SK-N-SH (cell line): ENCODE data around the gene TMEM116. TPM values are rescaled to one million over a fixed set of nuclear protein-coding genes. Genes with fewer than 3 reads are reported as not detected.
"Not testable (repeated sequence)": the region's sequence is repeated elsewhere in the genome, so short reads cannot be mapped to it uniquely, and the experiment has no call there.

Experiments used
- CTCF ChIA-PET: fragments of 300-600, 350-600 bp; formaldehyde crosslinking; extraction: SDS; loops from one replicate; lab custom pipeline; 2021; lab: Yijun Ruan, JAX
- POLR2A ChIA-PET: fragments of 350-600 bp; sonication (Branson Sonifier 250); formaldehyde crosslinking; extraction: SDS; loops from one replicate; lab custom pipeline; 2020; ENCODE audit warnings: antibody characterized with exemption, inconsistent platforms; lab: Yijun Ruan, JAX
- DNase-seq: peaks from one replicate; pipeline ENCODE4 v3.0.0; 2012
- H2AFZ ChIP-seq: fragments of 200-600 bp; sonication (generic); 2 replicates; pipeline ENCODE4 v1.8.1; 2016; ENCODE audit warnings: antibody characterized with exemption, mild to moderate bottlenecking, low read depth
- H3F3A ChIP-seq: fragments of 200-600 bp; sonication (generic); replicated peaks from 2 replicates; pipeline ENCODE3; 2016; ENCODE audit warnings: antibody characterized with exemption, mild to moderate bottlenecking; ENCODE audit not compliant: insufficient read depth
- H3K27ac ChIP-seq, 2 experiments: fragments of 200-500 bp in 1 of 2; fragments of 200-600 bp in 1 of 2; sonication (Bioruptor generic) in 1 of 2; sonication (generic), shearing (Covaris generic) in 1 of 2; 2 replicates each; pipeline versions ENCODE4 v1.5.1 to v1.6.1; 2014 to 2016; ENCODE audit warnings: low read depth in 2 of 2, inconsistent platforms in 1 of 2, low read length in 1 of 2, mild to moderate bottlenecking in 1 of 2, mixed read lengths in 1 of 2
- H3K27me3 ChIP-seq: fragments of 200-600 bp; sonication (generic), shearing (Covaris generic); 2 replicates; pipeline ENCODE4 v1.6.1; 2016; ENCODE audit warnings: mixed run types; ENCODE audit not compliant: insufficient read depth
- H3K36me3 ChIP-seq, 2 experiments: fragments of 200-500 bp in 1 of 2; fragments of 200-600 bp in 1 of 2; sonication (Bioruptor generic) in 1 of 2; sonication (generic) in 1 of 2; replicated peaks in 1 of 2; 2 replicates each; pipeline versions ENCODE3 to v1.5.1; 2014 to 2016; ENCODE audit warnings: low read length in 1 of 2, mild to moderate bottlenecking in 1 of 2; ENCODE audit not compliant: insufficient read depth in 2 of 2, control insufficient read depth in 1 of 2
- H3K4me1 ChIP-seq, 2 experiments: fragments of 200-500 bp in 1 of 2; fragments of 200-600 bp in 1 of 2; sonication (Bioruptor generic) in 1 of 2; sonication (generic), shearing (Covaris generic) in 1 of 2; 2 replicates each; pipeline versions ENCODE4 v1.5.1 to v1.6.1; 2014 to 2016; ENCODE audit warnings: low read depth in 1 of 2, low read length in 1 of 2, mixed run types in 1 of 2; ENCODE audit not compliant: insufficient read depth in 2 of 2, control insufficient read depth in 1 of 2
- H3K4me2 ChIP-seq: fragments of 200-600 bp; sonication (generic), shearing (Covaris generic); 2 replicates; pipeline ENCODE4 v1.6.1; 2017; ENCODE audit warnings: mixed run types
- H3K4me3 ChIP-seq, 2 experiments: fragments of 200-500 bp in 1 of 2; fragments of 200-600 bp in 1 of 2; sonication (Bioruptor generic) in 1 of 2; sonication (generic), shearing (Covaris generic) in 1 of 2; 2 replicates each; pipeline versions ENCODE4 v1.5.1 to v1.8.1; 2014 to 2016; ENCODE audit warnings: low read depth in 2 of 2, inconsistent platforms in 1 of 2, low read length in 1 of 2, mild to moderate bottlenecking in 1 of 2, mixed read lengths in 1 of 2, moderate library complexity in 1 of 2
- H3K79me2 ChIP-seq: fragments of 200-600 bp; sonication (generic); 2 replicates; pipeline ENCODE4 v1.8.1; 2017; ENCODE audit warnings: mild to moderate bottlenecking; ENCODE audit not compliant: insufficient read depth
- H3K9ac ChIP-seq: fragments of 200-600 bp; sonication (generic); 2 replicates; pipeline ENCODE4 v1.6.1; 2017; ENCODE audit warnings: mixed run types
- H3K9me2 ChIP-seq: fragments of 200-600 bp; sonication (generic); 2 replicates; pipeline ENCODE4 v1.6.1; 2017; ENCODE audit warnings: mixed run types
- H3K9me3 ChIP-seq: fragments of 200-600 bp; sonication (generic); 2 replicates; pipeline ENCODE4 v1.6.1; 2017; ENCODE audit warnings: mixed run types, mild to moderate bottlenecking, moderate library complexity
- H4K20me1 ChIP-seq: fragments of 200-600 bp; sonication (generic); 2 replicates; pipeline ENCODE4 v1.6.1; 2017; ENCODE audit warnings: mild to moderate bottlenecking, mixed run types; ENCODE audit not compliant: insufficient read depth
- CTCF ChIP-seq: fragments of 200-600 bp; sonication (generic); IDR thresholded peaks from 2 replicates; pipeline ENCODE4 v1.6.1; 2017; ENCODE audit warnings: antibody characterized with exemption, mild to moderate bottlenecking, moderate library complexity
- ELF1 ChIP-seq: IDR thresholded peaks from 2 replicates; pipeline ENCODE4 v1.4.0; 2012
- EP300 ChIP-seq, 2 experiments: IDR thresholded peaks; 2 replicates each; pipeline versions ENCODE4 v1.4.0 to v1.6.1; 2012; ENCODE audit warnings: borderline replicate concordance in 1 of 2, low read depth in 1 of 2, low read length in 1 of 2
- FOXJ3 ChIP-seq: sonication (generic); formaldehyde crosslinking; IDR thresholded peaks from 2 replicates; pipeline ENCODE4 v1.5.1; 2020; ENCODE audit warnings: mild to moderate bottlenecking, missing genetic modification reagents
- GABPA ChIP-seq: IDR thresholded peaks from 2 replicates; pipeline ENCODE4 v1.4.0; 2012; ENCODE audit warnings: low read depth, mild to moderate bottlenecking
- JUND ChIP-seq: IDR thresholded peaks from 2 replicates; pipeline ENCODE4 v1.4.0; 2012
- RCOR1 ChIP-seq: fragments of 150-350 bp; IDR thresholded peaks from 2 replicates; pipeline ENCODE4 v1.6.1; 2017; ENCODE audit warnings: antibody characterized with exemption, low read length
- SIN3A ChIP-seq: IDR thresholded peaks from 2 replicates; pipeline ENCODE4 v1.6.1; 2012; ENCODE audit warnings: low read depth, mild to moderate bottlenecking, low read length, moderate library complexity, borderline replicate concordance
- YY1 ChIP-seq: IDR thresholded peaks from 2 replicates; pipeline ENCODE4 v1.4.0; 2012; ENCODE audit warnings: low read depth, mild to moderate bottlenecking
- whole genome bisulfite sequencing: methylation state at CpG from one replicate; pipeline ENCODE4 v1.1.6; 2017; ENCODE audit warnings: low lambda C conversion rate; 5-methylcytosine and 5-hydroxymethylcytosine counted together
- polyA plus RNA-seq, 3 experiments: library from polyadenylated mRNA; depleted of rRNA; stranded (reverse); fragments of >200 nt; gene quantifications; 2 replicates each; pipeline ENCODE4 v1.2.3, GENCODE V29; 2012
- TF ChIP-seq, protein P1 (sequence below): IDR thresholded peaks from 2 replicates; pipeline ENCODE4 v1.6.1; 2012; ENCODE audit warnings: mild to moderate bottlenecking, low read depth, low read length, moderate library complexity

Gene TMEM116
- polyA plus RNA-seq, 1 of the 3 experiments (the other 2 are of a cell fraction): 7.9 TPM

DNA sequence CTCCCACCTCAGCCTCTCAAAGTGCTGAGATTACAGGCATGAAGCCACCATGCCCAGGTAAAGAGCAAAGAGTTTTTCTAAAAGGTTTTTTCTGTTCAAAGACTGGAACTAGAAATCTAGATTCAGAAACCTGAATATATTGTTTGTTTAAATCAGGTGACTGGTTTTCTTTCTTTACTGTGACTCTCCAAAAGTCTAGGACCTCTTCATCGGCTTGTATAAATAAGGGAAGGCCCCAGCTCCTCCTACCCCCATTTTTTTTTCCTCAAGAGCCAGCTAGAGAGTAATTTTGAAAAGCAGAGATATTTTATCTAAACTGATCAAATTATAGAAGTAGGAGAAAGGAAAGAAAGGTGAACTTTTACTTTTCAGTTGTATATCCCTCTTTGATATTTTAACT lies 48.0 kb downstream of the TMEM116 start:
- H3K9me2 ChIP-seq: no peaks in the 10 kb centered on the region
- DNase-seq: no peak
- H3K27ac ChIP-seq: no peak overlapping the region
- no peak overlapping the region for H3K9ac ChIP-seq
- no peaks in the 10 kb centered on the region for H3K36me3 ChIP-seq
- no peaks in the 10 kb centered on the region for H3K4me1 ChIP-seq
- no peaks in the 10 kb centered on the region for H3F3A ChIP-seq
- ChIA-PET POLR2A (no interaction called here), CTCF (no interaction called here)
- no peak for TF ChIP-seq JUND
- no peak for TF ChIP-seq EP300 (IDR thresholded peaks at IDR 0.05; ENCODE audit: borderline replicate concordance in 1 of 2, low read depth in 1 of 2, low read length in 1 of 2)
- TF ChIP-seq ELF1: no peak
- TF ChIP-seq YY1: no peak
- TF ChIP-seq SIN3A: no peak
- TF ChIP-seq FOXJ3 (CRISPR knock-in tag): no peak
- TF ChIP-seq RCOR1: no peak
- TF ChIP-seq, protein P1, sequence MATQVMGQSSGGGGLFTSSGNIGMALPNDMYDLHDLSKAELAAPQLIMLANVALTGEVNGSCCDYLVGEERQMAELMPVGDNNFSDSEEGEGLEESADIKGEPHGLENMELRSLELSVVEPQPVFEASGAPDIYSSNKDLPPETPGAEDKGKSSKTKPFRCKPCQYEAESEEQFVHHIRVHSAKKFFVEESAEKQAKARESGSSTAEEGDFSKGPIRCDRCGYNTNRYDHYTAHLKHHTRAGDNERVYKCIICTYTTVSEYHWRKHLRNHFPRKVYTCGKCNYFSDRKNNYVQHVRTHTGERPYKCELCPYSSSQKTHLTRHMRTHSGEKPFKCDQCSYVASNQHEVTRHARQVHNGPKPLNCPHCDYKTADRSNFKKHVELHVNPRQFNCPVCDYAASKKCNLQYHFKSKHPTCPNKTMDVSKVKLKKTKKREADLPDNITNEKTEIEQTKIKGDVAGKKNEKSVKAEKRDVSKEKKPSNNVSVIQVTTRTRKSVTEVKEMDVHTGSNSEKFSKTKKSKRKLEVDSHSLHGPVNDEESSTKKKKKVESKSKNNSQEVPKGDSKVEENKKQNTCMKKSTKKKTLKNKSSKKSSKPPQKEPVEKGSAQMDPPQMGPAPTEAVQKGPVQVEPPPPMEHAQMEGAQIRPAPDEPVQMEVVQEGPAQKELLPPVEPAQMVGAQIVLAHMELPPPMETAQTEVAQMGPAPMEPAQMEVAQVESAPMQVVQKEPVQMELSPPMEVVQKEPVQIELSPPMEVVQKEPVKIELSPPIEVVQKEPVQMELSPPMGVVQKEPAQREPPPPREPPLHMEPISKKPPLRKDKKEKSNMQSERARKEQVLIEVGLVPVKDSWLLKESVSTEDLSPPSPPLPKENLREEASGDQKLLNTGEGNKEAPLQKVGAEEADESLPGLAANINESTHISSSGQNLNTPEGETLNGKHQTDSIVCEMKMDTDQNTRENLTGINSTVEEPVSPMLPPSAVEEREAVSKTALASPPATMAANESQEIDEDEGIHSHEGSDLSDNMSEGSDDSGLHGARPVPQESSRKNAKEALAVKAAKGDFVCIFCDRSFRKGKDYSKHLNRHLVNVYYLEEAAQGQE: no peak
- no peak for TF ChIP-seq GABPA
- no peak for TF ChIP-seq CTCF
- no peaks in the 10 kb centered on the region for H3K79me2 ChIP-seq
- no peak overlapping the region for H2AFZ ChIP-seq
- H3K4me3 ChIP-seq: no peak overlapping the region
- 97% methylated on average over 1 of the region's 1 CpG for WGBS
- H3K4me2 ChIP-seq: no peak overlapping the region
- no peaks in the 10 kb centered on the region for H3K9me3 ChIP-seq
- H4K20me1 ChIP-seq: no peaks in the 10 kb centered on the region
- H3K27me3 ChIP-seq: no peaks in the 10 kb centered on the region

GRCh38 chr12:111959518-111959917 lies 53.4 kb downstream of the TMEM116 start:
- H3K27me3 ChIP-seq, H3K4me1 ChIP-seq, H3F3A ChIP-seq, H3K4me2 ChIP-seq, H3K4me3 ChIP-seq, H3K79me2 ChIP-seq, H3K9ac ChIP-seq, H3K9me3 ChIP-seq, H2AFZ ChIP-seq, H3K36me3 ChIP-seq, H3K9me2 ChIP-seq, H4K20me1 ChIP-seq, H3K27ac ChIP-seq, DNase-seq, POLR2A ChIA-PET, CTCF ChIA-PET: not testable (repeated sequence)
- WGBS: 76% methylated on average over 2 of the region's 2 CpGs

DNA sequence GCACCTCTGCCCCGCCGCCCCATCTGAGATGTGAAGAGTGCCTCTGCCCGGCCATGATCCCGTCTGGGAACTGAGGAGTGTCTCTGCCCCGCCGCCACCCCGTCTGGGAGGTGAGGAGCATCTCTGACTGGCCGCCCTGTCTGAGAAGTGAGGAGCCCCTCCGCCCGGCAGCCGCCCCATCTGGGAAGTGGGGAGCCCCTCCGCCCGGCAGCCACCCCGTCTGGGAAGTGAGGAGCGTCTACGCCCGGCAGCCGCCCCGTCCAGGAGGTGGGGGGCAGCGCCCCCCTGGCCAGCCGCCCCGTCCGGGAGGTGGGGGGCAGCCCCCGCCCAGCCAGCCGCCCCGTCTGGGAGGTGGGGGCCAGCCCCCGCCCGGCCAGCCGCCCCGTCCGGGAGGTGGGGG lies 55.7 kb downstream of the TMEM116 start:
- DNase-seq: not testable (repeated sequence)

More for the DNA sequence above, 55.7 kb downstream of the TMEM116 start:
- H3K27me3 ChIP-seq, H3K9me2 ChIP-seq, H2AFZ ChIP-seq, H3K9ac ChIP-seq, H4K20me1 ChIP-seq, H3K27ac ChIP-seq, CTCF ChIA-PET, H3K9me3 ChIP-seq, H3F3A ChIP-seq, POLR2A ChIA-PET, H3K4me1 ChIP-seq, H3K4me2 ChIP-seq, H3K79me2 ChIP-seq, H3K36me3 ChIP-seq, H3K4me3 ChIP-seq: not testable (repeated sequence)
- WGBS: 93% methylated on average over 3 of the region's 31 CpGs
